Activated B cell treated with CpG ODN at 0.5 μM for 24 hours (primary cell): ENCODE data around the gene SIDT1. TPM values are rescaled to one million over a fixed set of nuclear protein-coding genes. Genes with fewer than 3 reads are reported as not detected.

Experiments used
- ATAC-seq: fragments of 200-7000 bp; cut with Tn5 transposase; one replicate; pipeline ENCODE4 v1.10.0; 2021; ENCODE audit warnings: low read depth, mild to moderate bottlenecking, moderate library complexity
- CTCF ChIA-PET: fragments of 350-600 bp; sonication (Branson Sonifier 250); formaldehyde crosslinking; loops from one replicate; lab custom pipeline; 2021; ENCODE audit warnings: antibody characterized with exemption; lab: Charles Lee
- POLR2A ChIA-PET: fragments of 350-600 bp; sonication (Branson Sonifier 250); formaldehyde crosslinking; loops from one replicate; lab custom pipeline; 2021; ENCODE audit warnings: antibody characterized with exemption; lab: Charles Lee
- DNase-seq: peaks from one replicate; pipeline ENCODE4 v3.0.0; 2022
- H3K27ac Mint-ChIP-seq: one replicate; pipeline ENCODE4 v1.8.0; 2020; ENCODE audit warnings: mixed read lengths
- H3K27me3 Mint-ChIP-seq: one replicate; pipeline ENCODE4 v1.8.0; 2021; ENCODE audit warnings: mixed read lengths
- H3K36me3 Mint-ChIP-seq: one replicate; pipeline ENCODE4 v1.8.0; 2021; ENCODE audit warnings: low read depth, mixed read lengths
- H3K4me1 Mint-ChIP-seq: one replicate; pipeline ENCODE4 v1.8.0; 2021; ENCODE audit warnings: mixed read lengths
- H3K4me3 Mint-ChIP-seq: one replicate; pipeline ENCODE4 v1.8.0; 2020; ENCODE audit warnings: mild to moderate bottlenecking, mixed read lengths
- H3K9me3 Mint-ChIP-seq: one replicate; pipeline ENCODE4 v1.8.0; 2020; ENCODE audit warnings: mixed read lengths
- intact Hi-C: fragments of 100-400 bp; cut with micrococcal nuclease; formaldehyde crosslinking; loops from one replicate; pipeline ENCODE4 v1.15.1; 2024
- total RNA-seq: library from RNA; stranded (reverse); gene quantifications from 2 replicates; pipeline ENCODE4 v1.2.3, GENCODE V29; 2022
- TF ChIP-seq, protein P1 (sequence below): fragments of 200-600 bp; IDR thresholded peaks from one replicate; pipeline ENCODE4 v1.8.0; 2022; ENCODE audit warnings: antibody characterized with exemption, mild to moderate bottlenecking

Gene SIDT1
- total RNA-seq, 1 donor from 2014 or later = 44.9 TPM

- H3K4me3 Mint-ChIP-seq = no peak overlapping the region
- no peak overlapping the region for H3K27ac Mint-ChIP-seq
- ChIA-PET CTCF (no interaction called here), POLR2A (no interaction called here)
- peaks cover 16% of the 10 kb centered on the region for H3K36me3 Mint-ChIP-seq
- DNase-seq (no peak), ATAC-seq (no peak)
- peaks cover 5% of the 10 kb centered on the region for H3K4me1 Mint-ChIP-seq
- TF ChIP-seq, protein P1, sequence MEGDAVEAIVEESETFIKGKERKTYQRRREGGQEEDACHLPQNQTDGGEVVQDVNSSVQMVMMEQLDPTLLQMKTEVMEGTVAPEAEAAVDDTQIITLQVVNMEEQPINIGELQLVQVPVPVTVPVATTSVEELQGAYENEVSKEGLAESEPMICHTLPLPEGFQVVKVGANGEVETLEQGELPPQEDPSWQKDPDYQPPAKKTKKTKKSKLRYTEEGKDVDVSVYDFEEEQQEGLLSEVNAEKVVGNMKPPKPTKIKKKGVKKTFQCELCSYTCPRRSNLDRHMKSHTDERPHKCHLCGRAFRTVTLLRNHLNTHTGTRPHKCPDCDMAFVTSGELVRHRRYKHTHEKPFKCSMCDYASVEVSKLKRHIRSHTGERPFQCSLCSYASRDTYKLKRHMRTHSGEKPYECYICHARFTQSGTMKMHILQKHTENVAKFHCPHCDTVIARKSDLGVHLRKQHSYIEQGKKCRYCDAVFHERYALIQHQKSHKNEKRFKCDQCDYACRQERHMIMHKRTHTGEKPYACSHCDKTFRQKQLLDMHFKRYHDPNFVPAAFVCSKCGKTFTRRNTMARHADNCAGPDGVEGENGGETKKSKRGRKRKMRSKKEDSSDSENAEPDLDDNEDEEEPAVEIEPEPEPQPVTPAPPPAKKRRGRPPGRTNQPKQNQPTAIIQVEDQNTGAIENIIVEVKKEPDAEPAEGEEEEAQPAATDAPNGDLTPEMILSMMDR = no peak
- H3K9me3 Mint-ChIP-seq = no peaks in the 10 kb centered on the region
- intact Hi-C loops = no loop called here
- no peaks in the 10 kb centered on the region for H3K27me3 Mint-ChIP-seq
These were observed 23.4 kb upstream of the SIDT1 start for GRCh38 chr3:113508966-113509365.

DNA sequence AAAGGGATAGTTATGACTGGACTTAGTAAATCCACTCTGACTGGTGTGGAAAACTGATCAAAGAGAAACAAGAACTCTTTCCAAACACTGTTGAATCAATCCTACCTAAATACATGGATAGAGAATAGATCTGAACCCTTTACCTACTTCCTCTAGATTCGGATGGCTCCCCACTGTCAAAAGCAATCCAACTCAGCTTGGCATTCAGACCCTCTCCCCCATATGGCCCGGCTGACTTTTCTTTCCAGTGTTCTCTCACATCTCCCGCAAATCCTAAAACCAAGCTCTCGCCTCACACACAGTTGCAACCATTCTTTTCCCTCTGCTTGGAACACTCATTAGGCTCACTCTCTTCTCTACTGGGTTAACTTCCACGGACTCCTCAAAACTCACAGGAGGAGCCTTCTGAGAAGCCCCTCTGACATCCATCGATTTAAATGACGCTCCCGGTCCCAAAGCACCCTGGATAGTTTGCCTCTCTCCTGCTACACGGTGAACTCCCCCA lies 18.0 kb upstream of the SIDT1 start:
- Mint-ChIP-seq H3K36me3 (no peaks in the 10 kb centered on the region), H3K27me3 (peaks cover 16% of the 10 kb centered on the region), H3K4me1 (peaks cover 7% of the 10 kb centered on the region), H3K4me3 (no peak overlapping the region), H3K27ac (no peak overlapping the region), H3K9me3 (no peaks in the 10 kb centered on the region)
- ATAC-seq = no peak
- ChIA-PET POLR2A (interaction anchor here (0.5 to 3.9 kb wide), 21 partner anchors 11 to 1536 kb away, joined by 3 to 52 read pairs (median 4); partner anchors contain the start of genes ABHD10, ATG3, ATP6V1A and GRAMD1C), CTCF (interaction anchor here (1.1 to 2.2 kb wide), 7 partner anchors 9 to 231 kb away, joined by 3 to 13 read pairs (median 5); no protein-coding TSS in a partner anchor)
- TF ChIP-seq, protein P1 = no peak
- no peak for DNase-seq
- intact Hi-C loops = loop anchor here (1.0 to 10.0 kb wide), 4 partner anchors 19 to 1630 kb away; partner anchors contain the start of gene ZBTB20

DNA sequence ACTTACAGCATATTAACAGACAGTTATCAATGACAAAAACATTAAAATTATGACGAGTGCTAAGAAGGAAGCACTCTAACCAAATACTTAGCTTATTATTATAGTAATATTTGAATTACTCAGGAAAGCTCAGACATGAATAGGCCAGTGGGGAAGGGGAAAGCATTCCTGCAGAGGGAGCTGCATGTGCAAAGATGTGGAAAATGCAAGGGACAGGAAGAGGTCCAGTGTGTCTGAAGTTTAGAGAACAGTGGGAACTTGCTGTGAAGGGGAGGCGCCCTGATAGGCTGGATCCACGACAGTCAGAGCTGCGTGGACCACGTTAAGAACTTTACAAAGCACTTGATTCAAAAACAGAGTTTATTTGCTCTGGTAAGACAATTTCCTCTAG lies 16.2 kb upstream of the SIDT1 start:
- TF ChIP-seq, protein P1 = no peak
- no peak for DNase-seq
- Mint-ChIP-seq H3K36me3 (no peaks in the 10 kb centered on the region), H3K27ac (no peak overlapping the region), H3K4me1 (peaks cover 7% of the 10 kb centered on the region), H3K4me3 (no peak overlapping the region), H3K27me3 (peaks cover 17% of the 10 kb centered on the region), H3K9me3 (no peaks in the 10 kb centered on the region)
- ChIA-PET POLR2A (interaction anchor here (0.6 to 3.9 kb wide), 8 partner anchors 13 to 1202 kb away, joined by 3 to 52 read pairs (median 7); partner anchors contain the start of genes NAA50, SIDT1 and USF3), CTCF (interaction anchor here (0.6 to 2.2 kb wide), 6 partner anchors 19 to 229 kb away, joined by 3 to 13 read pairs (median 3); no protein-coding TSS in a partner anchor)
- ATAC-seq = no peak
- intact Hi-C loops = loop anchor here (10.0 kb wide), 1 partner anchor 1629 kb away; the partner anchor contains the start of gene ZBTB20

- no peak overlapping the region for H3K27ac Mint-ChIP-seq
- H3K27me3 Mint-ChIP-seq = peaks cover 28% of the 10 kb centered on the region
- ChIA-PET CTCF (interaction anchor here (0.9 kb wide), 1 partner anchor 15 kb away, joined by 3 read pairs; no protein-coding TSS in a partner anchor), POLR2A (no interaction called here)
- no peak overlapping the region for H3K4me3 Mint-ChIP-seq
- TF ChIP-seq, protein P1 = no peak
- DNase-seq = no peak
- no peaks in the 10 kb centered on the region for H3K9me3 Mint-ChIP-seq
- no peaks in the 10 kb centered on the region for H3K4me1 Mint-ChIP-seq
- no peak for ATAC-seq
- intact Hi-C loops = no loop called here
- no peaks in the 10 kb centered on the region for H3K36me3 Mint-ChIP-seq
These were observed 10.4 kb upstream of the SIDT1 start for GRCh38 chr3:113521981-113522380.

GRCh38 chr3:113523241-113523640 lies 9.1 kb upstream of the SIDT1 start:
- H3K4me3 Mint-ChIP-seq = no peak overlapping the region
- no peak overlapping the region for H3K27ac Mint-ChIP-seq
- peaks cover 28% of the 10 kb centered on the region for H3K27me3 Mint-ChIP-seq
- ATAC-seq (no peak), DNase-seq (no peak)
- H3K36me3 Mint-ChIP-seq = no peaks in the 10 kb centered on the region
- TF ChIP-seq, protein P1 = no peak
- H3K9me3 Mint-ChIP-seq = no peaks in the 10 kb centered on the region
- intact Hi-C loops = no loop called here
- ChIA-PET CTCF (interaction anchor here (0.7 kb wide), 1 partner anchor 13 kb away, joined by 3 read pairs; no protein-coding TSS in a partner anchor), POLR2A (interaction anchor here (0.7 kb wide), 1 partner anchor 841 kb away, joined by 5 read pairs; no protein-coding TSS in a partner anchor)
- H3K4me1 Mint-ChIP-seq = no peaks in the 10 kb centered on the region
